Measurements from ENCODE around the gene MEN1. TPM values are rescaled to one million over a fixed set of nuclear protein-coding genes. Genes with fewer than 3 reads are reported as not detected.
"Not testable (repeated sequence)": the region's sequence is repeated elsewhere in the genome, so short reads cannot be mapped to it uniquely, and the experiment has no call there.

The MEN1 gene
- total RNA-seq, 2 donors from 2014 or later: 7.2 to 9.8 TPM

DNA sequence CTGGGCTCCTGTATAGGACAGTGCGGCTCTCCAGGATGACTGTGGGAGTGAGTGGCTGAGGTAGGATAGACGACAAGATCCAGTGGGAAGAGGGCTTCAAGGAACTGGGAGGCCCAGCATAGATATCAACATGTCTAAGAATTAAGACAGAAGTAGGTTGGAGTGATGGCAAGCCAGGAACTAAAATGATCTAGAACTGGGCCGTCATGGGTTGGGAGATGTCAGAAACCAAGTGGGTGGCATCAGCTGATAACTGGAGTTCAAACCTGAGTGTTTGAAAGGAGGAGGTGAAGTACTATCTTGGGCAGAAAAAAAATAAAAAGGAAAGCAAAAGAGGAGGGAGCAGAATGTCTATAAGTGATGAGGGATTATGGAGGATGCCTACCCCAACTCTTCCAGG lies 7.1 kb upstream of the MEN1 start:
- TF ChIP-seq, protein P1, sequence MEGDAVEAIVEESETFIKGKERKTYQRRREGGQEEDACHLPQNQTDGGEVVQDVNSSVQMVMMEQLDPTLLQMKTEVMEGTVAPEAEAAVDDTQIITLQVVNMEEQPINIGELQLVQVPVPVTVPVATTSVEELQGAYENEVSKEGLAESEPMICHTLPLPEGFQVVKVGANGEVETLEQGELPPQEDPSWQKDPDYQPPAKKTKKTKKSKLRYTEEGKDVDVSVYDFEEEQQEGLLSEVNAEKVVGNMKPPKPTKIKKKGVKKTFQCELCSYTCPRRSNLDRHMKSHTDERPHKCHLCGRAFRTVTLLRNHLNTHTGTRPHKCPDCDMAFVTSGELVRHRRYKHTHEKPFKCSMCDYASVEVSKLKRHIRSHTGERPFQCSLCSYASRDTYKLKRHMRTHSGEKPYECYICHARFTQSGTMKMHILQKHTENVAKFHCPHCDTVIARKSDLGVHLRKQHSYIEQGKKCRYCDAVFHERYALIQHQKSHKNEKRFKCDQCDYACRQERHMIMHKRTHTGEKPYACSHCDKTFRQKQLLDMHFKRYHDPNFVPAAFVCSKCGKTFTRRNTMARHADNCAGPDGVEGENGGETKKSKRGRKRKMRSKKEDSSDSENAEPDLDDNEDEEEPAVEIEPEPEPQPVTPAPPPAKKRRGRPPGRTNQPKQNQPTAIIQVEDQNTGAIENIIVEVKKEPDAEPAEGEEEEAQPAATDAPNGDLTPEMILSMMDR (IDR thresholded peaks at IDR 0.05): no peak
- Histone ChIP-seq H3K36me3 (no peaks in the 10 kb centered on the region), H3K4me1 (no peaks in the 10 kb centered on the region), H3K4me3 (no peak overlapping the region), H3K9me3 (no peaks in the 10 kb centered on the region), H3K27ac (no peak overlapping the region), H3K27me3 (no peaks in the 10 kb centered on the region)
- DNase-seq (ENCODE audit: low spot score): no peak

DNA sequence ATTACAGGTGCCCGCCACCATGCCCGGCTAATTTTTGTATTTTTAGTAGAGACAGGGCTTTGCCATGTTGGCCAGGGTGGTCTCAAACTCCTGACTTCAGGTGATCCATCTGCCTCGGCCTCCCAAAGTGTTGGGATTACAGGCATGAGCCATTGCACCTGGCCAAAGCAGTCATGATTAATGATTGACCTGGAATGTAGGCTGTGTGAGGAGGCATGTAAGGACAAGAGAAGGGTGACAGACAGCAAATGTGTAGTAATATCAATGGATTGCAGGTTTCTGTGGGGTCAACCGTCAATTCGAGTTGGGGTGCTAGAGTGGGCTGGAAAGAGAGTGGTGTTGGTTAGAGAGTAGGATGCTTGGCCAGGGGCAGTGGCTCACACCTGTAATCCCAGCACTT lies 5.1 kb upstream of the MEN1 start:
- not testable (repeated sequence) for H3K27ac ChIP-seq; H3K4me1 ChIP-seq; DNase-seq (ENCODE audit: low spot score); H3K4me3 ChIP-seq; H3K9me3 ChIP-seq; H3K36me3 ChIP-seq; H3K27me3 ChIP-seq

DNA sequence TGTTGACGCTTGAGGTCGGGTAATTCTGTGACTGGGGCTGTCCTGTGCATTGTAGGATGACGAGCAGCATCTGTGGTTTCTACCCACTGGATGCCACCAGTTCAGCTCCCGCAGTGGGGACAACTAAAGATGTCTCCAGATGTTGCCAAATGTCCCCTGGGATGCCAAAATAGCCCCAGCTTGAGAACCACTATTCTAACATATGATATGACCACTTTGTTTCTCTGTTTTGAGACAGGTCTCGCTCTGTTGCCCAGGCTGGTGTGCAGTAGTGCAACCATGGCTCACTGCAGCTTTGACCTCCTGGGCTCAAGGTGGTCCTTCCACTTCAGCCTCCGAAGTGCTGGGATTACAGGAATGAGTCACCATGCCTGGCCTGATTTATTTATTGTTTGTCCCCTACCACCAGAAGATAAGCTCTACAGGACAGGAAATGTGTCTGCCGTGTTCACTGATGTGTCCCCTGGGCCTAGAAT lies 4.4 kb upstream of the MEN1 start:
- Histone ChIP-seq H3K4me1 (peaks cover 0 to 3% of the 10 kb centered on the region in 2 donors), H3K27ac (no peak overlapping the region), H3K27me3 (no peaks in the 10 kb centered on the region), H3K9me3 (no peaks in the 10 kb centered on the region), H3K36me3 (no peaks in the 10 kb centered on the region), H3K4me3 (no peak overlapping the region)
- DNase-seq (ENCODE audit: low spot score): no peak
- TF ChIP-seq, protein P1 (IDR thresholded peaks at IDR 0.05): no peak

DNA sequence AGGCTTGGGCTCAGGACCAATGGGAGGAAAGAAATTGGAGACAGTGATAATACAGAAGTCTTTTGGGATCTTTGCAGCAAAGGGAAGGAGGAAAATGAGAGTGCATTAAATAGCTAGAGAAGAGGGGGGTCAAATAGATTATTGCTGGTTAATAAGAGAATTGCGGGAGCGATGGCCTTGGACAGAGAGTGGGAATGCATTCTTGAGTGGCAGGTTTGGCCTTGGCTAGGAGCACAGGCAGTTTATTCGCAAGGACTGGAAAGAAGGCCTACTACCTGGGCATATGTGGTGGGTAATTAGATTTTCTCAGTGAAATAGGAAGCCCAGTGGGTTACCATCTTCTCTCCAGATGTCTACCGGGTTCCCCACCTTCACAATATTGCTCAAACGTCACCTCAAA lies 3.5 kb upstream of the MEN1 start:
- peaks cover 0 to 12% of the 10 kb centered on the region in 2 donors for H3K4me1 ChIP-seq
- no peak for DNase-seq (ENCODE audit: low spot score)
- H3K27ac ChIP-seq: no peak overlapping the region
- no peaks in the 10 kb centered on the region for H3K9me3 ChIP-seq
- H3K4me3 ChIP-seq: no peak overlapping the region
- no peaks in the 10 kb centered on the region for H3K27me3 ChIP-seq
- TF ChIP-seq, protein P1 (IDR thresholded peaks at IDR 0.05): no peak
- H3K36me3 ChIP-seq: no peaks in the 10 kb centered on the region

DNA sequence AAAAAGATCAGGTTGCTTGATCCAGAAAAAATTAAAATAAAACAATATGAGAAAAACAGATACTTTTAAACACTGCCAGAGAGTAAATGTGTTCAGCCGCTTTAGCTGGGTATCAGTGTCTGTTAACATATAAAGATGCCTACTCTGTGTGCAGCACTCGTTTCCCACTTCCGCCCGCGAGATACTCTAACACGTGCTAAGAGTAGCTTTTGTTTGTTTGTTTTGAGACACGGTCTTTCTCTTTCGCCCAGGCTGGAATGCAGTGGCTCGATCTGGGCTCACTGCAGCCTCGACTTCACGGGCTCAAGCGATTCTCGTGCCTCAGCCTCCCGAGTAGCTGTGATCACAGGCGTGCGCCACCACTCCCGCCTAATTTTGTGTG lies 531 bp upstream of the MEN1 start:
- TF ChIP-seq, protein P1 (IDR thresholded peaks at IDR 0.05): no peak
- Histone ChIP-seq H3K9me3 (no peaks in the 10 kb centered on the region), H3K36me3 (no peaks in the 10 kb centered on the region), H3K4me1 (peaks cover 0 to 12% of the 10 kb centered on the region in 2 donors), H3K27me3 (no peaks in the 10 kb centered on the region), H3K4me3 (peak overlapping the region in 1 of 2 donors; percentile 85), H3K27ac (peak overlapping the region; percentile 25 to 80)
- DNase-seq (ENCODE audit: low spot score): no peak

DNA sequence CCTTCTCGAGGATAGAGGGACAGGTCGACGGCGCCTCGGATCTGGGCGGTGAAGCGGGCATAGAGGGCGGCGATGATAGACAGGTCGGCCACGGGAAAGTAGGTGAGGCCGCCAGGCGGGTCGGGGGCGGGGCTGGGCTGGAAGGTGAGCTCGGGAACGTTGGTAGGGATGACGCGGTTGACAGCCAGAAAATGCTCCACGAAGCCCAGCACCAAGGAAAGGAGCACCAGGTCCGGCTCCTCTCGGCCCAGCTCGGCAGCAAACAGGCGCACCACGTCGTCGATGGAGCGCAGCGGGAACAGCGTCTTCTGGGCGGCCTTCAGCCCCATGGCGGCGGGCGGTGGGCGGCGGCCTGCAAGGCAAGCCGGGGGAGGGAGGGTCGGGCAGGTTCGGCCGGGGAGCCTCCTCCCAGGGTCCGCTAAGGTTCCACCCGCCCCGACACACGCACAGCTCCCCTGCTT lies 540 bp downstream of the MEN1 start:
- DNase-seq (ENCODE audit: low spot score): no peak
- Histone ChIP-seq H3K4me3 (peak overlapping the region; percentile 85 to 90), H3K4me1 (peaks cover 0 to 12% of the 10 kb centered on the region in 2 donors), H3K36me3 (peaks cover 10% of the 10 kb centered on the region), H3K27me3 (no peaks in the 10 kb centered on the region), H3K9me3 (no peaks in the 10 kb centered on the region), H3K27ac (peak overlapping the region; percentile 72 to 80)
- TF ChIP-seq, protein P1 (IDR thresholded peaks at IDR 0.05): no peak
